Hematopoietic multipotent progenitor cell treated with erythropoietin and hydrocortisone succinate and interleukin-3 and kit ligand, for 17 days (in vitro differentiated cells): ENCODE measurements around the gene RRP8.

Experiments used
- DNase-seq: peaks from one replicate; pipeline ENCODE4 v3.0.0-alpha.2; 2015; ENCODE audit warnings: low spot score

RRP8 gene

DNA sequence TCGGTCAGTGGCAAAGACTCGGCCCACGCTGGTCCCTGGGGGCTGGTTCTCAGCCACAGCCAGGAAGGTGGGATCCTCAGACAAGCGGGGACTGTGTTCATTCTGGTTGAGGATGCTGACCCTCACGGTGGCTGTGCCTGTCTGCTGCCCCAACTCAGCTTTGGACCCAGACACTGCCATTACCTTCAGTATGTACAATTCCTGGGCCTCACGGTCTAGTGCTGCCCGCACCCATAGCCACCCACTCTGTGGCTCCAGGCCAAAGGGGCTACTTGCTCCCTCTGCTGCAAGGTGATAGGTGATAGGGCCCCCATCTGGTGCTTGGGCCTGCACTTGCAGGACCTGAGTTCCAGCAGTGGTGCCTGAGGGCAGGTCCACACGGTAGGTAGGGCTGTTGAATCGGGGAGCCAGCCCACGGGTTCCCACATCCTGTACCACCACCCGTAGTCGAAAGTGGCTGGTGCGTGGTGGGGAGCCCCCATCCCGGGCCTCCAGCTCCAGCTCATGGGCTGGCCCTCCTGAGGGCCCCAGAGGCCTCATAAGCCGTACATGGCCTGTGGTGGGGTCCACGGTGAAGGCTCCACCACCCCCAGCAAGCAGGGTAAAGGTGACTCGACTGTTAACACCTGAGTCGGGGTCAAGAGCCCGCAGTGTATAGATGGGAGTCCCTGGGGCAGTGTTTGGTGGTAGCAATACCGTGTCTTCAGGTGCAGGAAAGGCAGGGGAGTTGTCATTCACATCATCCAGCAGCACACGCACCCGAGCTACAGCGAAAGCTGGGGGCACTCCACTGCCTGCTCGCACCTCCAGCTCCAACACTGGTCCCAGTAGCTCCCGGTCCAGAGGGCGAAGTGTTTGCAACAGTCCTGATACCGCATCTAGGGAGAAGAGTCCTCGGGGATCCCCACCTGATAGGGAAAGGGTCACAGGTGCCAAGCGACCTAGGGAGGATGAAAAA lies 29.0 kb upstream of the RRP8 start:
- no peak for DNase-seq

DNA sequence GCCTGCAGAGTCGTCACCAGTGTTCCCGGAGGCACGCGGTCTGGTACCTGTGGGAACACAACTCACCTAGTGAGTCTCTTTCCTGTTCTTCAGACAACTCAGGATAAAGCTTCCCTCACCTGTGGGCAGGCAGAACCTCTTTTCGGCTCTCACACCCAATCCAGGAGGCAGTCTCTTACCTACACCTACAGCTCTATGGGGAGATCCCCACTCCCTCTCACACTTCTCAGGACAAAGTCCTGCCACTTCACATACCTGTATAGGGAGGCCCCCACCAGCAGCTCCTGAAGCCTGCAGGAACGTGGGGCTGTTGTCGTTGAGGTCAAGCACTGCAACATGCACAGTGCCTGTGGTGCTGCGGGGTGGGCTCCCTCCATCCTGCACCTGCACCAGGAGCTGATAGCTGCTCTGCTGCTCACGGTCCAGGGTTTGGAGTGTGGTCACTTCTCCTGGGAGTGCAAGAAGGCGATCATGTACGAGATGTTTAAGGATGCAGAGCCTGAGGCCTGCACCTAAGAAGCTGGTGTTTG lies 28.0 kb upstream of the RRP8 start:
- DNase-seq = no peak

DNA sequence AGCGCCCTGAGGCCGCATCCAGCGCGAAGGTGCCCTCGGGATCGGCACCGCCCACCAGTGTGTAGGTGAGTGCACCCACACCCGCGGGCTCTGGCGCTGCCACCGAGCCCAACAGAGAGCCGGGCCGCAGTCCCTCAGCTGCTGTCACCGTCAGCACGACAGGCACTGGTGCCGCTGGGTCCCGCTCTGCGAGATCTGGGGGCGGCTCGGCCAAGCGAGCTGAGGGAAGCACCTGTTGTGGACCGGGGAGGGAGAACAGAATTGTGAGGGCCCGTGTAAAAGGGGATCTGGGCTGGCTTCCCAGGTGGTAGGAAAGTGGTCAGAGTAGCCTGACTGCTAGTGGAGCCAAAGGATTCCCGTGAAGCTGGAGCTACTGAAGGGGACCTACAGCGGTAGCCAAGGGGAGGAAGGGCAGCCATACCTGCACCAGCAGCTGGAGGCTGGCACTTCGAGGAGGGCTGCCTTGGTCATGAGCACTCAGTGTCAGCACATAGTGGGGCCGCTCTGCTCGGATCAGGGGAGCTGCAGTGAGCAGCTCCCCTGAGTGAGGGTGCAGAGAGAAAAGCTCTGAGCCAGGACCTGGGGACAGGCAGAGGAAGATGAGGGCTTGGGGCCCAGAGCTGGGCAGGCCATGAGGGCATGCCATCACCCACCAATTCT lies 27.3 kb upstream of the RRP8 start:
- DNase-seq = no peak

DNA sequence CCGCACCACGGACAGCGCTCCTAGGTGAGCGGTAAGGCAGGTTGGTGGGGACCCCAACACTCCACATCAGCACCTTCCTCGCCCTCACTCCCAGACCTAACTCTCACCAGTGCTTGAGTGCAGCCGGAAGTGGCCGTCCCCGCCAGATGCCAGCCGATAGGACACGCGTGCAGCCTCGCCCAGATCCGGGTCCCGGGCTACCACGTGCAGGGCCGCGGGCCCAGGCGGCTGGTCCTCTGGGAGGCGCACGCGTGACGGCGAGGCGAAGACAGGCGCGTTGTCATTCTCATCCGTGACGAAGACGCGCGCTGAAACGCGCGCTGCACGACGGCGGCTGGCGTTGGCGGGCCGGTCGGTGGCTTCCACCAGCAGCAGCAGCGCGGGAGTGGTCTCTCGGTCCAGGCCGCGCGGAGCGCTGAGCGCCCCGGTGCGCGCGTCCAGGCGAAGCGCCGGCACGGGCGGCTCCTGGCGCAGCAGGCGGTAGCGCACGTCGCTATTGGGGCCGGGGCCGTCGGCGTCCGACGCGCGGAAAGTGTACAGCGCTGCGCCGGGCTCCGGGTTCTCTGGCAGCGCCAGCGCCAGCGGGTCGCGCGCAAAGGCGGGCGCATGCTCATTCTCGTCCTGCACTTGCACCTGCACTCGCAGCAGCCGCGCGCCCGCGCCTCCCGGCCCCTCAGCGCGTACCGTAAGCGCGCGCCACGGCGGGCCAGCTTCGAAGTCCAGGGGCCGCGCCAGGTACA lies 26.6 kb upstream of the RRP8 start:
- DNase-seq = no peak

DNA sequence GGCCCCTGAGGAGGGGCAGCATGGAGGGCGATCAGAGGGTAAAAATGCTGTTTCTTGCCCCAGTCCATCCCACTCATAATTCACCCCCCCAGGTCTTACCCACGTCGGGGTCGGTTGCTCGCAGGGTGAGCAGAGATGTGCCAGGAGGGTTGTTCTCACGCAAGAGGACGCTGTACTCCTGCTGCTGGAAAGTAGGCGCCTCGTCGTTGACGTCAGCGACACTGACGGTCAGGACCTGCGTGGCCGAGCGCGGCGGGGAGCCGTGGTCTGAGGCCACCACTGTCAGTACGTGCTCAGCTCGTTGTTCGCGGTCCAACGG lies 26.1 kb upstream of the RRP8 start:
- DNase-seq = no peak

DNA sequence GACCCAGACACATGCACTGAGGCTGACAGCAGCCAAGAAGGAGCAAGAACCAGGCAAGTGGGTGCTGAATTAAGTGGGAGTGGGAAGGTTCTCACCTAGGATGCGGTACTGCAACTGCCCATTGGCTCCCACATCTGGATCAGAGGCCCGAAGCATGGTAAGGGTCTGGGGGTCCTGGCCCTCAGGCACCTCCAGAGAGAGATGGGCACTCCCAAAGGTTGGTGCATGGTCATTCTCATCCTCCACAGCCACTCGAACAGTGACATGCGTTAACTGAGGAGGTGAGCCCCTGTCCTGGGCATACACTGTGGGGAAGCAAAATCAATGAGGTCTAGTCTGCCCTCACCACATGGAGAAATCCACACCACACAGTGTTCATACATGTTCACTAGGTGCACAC lies 25.1 kb upstream of the RRP8 start:
- no peak for DNase-seq

DNA sequence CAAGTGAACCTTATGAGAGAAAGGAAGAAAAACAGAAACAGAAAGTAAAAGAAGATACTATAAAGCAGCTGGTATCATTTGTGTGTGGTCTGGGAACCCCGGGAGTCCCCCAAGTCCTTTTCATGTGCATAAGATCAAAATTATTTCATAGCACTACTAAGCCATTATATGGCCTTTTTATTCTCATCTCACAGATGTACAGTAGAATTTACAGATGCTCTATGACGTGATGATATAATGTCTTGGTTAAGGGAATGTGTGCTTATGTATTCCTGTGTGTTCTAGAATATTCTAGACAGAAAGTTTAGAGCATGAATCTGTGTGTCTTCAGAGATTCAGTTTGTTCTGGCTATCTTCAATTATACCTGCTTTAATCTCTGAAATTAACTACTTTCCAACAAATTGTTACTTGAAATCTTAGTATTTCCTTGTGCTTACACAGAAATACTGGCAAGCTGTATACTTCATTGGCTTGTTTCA lies 24.4 kb upstream of the RRP8 start:
- DNase-seq = no peak

DNA sequence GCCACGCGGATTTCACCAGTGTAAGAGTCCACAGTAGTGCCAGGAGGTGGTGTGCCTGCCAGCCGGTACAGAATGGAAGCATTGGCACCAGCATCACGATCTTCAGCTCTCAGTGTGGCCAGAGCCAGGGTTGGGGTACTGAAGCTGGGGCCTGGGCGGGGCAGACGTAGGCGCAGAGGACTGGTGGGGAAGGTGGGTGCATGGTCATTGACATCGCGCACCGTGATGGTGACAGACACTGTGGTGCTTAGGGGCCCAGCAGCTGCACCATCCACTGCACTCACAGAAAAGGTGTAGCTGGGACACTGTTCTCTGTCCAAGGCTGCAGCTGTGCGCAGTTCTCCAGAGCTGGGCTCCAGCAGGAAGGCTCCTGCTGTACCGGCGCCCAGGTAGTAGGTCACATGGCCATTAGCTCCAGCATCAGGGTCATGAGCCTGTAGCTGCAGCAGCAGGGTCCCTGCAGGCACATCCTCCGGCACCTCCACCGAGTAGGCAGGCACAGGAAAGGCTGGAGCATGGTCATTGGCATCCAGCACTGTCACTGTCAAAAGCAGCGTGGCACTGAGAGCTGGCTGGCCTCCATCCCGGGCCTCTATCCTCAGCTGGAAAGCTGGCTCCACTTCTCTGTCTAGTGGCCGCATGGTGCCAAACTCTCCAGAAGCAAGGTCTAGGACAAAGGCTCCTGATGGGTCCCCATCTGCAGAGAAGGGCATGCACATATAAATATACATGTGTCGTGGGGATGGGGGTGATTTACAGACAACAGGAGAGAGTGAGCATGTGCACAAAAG lies 23.8 kb upstream of the RRP8 start:
- no peak for DNase-seq

DNA sequence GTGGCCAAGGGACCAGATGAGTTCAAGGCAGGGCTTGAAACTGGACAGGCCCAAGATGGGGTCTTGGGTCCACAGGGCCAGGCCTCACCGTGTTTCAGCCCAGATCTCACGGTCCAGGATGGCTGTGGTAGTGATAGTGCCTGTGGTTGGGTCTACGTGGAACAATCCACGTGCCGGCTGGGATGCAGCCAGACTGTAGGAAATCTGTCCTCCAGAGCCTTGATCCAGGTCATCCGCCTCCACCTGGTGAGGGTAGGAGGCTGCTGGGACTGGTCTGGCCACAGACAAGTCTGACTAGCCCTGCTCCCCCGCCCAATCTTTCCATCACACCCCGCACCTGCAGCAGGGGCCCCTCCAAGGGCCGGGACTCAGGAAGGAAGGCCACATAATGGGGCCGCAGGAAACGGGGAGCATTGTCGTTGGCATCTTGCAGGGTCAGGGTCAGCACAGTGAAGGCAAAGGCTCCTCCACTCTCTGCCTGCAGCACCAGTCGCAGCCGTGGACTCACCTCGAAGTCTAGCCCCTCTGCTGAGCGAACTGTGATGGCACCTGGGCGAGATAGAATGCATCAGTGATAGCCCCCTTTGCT lies 22.5 kb upstream of the RRP8 start:
- no peak for DNase-seq

DNA sequence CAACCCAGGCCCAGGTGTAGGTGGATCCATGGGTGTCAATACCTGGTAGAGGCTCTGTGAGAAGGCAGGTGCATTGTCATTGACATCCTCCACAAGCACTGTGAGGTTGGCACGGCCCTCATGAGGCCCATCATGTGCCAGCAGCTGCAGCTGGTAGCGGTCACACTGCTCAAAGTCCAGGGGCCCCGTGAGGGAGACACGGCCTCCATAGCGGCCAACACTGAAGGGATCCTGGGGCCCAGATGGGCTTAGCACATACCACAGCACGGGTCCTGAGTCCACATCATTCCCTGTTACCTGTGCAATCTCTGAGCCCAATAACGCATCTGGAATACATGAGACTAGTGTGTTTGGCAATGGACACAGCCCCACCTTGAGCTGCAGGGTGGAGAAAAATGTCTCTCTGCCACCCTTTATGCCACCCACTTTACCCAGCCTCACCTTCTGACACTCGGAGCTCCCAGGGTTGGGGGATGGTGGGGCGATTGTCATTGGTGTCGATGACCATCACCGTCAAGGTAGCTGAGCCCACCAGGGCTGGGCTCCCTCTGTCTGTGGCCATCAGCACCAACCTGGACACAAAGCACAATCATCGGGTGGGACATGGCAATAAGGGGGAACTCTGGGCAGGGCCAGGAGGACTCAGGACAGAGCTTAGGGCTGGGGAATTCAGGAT lies 21.9 kb upstream of the RRP8 start:
- DNase-seq = no peak

DNA sequence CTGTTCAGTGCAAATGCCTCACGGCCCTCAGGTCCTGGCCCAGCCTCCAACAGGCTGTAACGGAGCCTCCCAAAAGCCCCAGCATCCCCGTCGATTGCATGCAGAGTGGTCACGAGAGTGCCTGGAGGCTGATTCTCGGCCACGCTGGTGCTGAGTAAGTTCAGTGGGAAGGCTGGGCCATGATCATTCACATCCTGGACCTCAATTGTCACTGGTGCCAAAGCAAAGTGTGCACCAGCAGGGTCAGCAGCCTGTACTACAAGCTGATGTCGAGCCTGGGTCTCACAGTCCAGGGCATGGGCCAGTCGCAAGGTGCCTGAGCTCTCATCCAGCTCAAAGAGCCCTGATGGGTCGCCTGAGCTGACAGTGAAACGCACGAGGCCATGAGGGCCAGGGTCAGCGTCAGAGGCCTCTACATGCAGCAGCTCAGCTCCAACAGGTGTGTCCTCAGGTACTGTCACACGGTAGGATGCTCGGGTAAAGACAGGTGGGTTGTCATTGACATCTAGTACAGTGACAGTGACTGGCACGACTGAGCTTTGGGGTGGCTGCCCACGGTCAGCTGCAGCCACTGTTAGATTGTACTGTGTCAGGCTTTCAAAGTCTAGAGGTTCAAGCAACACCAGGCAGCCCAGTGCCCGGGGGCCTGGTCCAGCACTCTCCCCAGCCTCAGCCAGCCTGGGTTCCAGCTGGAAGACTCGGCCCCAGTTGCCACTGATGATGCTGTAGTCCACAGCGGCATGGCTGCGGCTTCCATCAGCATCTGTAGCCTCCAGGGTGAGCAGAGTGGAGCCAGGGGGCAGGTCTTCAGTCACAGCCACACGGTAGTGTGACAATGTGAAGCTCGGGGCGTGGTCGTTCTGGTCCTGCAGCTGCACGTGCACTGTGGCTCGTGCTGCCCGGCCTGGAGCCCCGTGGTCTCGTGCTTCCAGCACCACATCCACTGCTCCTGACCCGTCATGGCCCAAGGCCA lies 20.3 kb upstream of the RRP8 start:
- no peak for DNase-seq

DNA sequence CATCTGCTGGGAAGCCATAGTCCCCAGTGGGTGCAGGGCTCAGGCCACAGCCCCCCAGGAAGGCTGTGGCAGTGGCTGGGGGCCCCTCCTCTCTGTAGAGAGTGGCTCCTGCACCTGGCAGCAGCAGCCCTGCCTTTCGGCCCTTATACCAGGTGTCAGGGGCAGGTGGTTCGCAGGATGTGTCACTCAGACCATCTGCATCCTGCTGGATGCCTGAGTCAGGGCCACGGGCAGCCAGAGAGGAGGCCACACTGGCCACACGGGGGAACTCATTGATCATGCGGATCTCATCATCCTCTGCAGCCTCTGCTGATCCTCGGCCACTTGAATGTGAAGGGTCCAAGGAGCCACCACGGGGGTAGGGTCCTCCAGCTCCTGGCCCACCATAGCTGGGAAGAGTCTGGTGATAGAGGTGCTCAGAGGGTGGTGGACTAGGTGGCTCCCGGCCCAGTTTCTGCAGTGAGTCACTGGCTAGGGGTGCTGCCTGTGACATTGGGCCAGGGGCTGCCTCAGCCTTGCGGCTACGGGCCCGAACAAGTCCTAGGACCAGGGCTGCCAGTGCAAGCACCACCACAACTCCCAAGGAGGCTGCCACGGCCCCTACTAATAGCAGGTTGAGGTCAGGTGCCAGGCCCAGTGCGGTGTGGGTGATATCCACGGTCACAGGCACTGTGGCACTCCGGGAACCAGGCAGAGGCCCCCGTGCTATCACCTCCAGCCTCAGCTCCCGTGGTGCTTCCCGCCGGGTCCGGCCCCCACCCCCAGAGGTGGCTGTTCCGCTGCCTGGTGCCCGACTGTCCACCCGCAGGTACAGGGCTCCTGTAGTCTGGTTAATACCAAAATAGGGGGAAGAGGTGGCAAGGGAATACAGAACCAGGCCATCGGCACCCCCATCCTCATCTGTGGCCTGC lies 19.1 kb upstream of the RRP8 start:
- DNase-seq = no peak

DNA sequence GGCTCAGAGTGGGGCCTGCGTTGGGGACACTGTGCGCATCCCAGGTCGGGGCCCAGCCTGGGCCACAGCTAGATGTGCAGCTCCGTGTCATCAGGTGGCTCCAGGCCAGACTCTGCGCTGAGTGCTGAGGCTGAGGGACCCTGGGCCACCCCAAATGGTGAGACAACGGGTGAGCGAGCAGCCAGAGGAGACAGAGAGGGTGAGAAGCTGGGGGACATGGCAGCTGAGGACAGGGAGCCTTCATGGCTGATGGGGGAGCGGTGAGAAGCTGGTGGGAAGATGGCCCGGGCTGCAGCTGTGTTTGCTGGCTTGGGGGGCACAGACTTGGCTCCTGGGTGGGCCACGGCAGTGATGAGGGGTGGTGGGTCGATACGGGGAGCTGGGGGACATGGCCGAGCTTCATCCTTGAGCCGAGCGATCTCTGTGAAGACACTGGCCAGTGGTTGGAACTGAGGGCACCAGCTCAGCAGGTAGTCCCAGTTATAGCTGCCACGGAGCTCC lies 18.3 kb upstream of the RRP8 start:
- no peak for DNase-seq

DNA sequence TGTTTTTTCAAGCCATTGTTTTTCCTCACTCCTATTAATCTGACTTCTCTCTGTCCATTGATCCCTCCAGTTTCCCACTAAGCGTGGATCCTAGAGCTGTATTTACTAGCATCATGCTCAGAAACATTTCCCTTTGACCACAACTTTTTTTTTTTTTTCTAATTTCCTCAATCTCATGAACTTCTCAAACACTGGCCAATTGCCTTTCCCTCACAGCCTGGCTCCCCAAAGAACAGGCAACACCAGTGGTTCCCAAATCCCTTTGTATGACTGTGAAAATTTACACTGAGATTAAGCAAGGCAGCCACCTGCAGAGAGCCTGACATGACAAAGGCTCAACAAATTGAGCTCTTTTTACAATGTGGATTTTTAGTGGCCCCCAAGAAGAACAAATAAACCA lies 17.2 kb upstream of the RRP8 start:
- no peak for DNase-seq

DNA sequence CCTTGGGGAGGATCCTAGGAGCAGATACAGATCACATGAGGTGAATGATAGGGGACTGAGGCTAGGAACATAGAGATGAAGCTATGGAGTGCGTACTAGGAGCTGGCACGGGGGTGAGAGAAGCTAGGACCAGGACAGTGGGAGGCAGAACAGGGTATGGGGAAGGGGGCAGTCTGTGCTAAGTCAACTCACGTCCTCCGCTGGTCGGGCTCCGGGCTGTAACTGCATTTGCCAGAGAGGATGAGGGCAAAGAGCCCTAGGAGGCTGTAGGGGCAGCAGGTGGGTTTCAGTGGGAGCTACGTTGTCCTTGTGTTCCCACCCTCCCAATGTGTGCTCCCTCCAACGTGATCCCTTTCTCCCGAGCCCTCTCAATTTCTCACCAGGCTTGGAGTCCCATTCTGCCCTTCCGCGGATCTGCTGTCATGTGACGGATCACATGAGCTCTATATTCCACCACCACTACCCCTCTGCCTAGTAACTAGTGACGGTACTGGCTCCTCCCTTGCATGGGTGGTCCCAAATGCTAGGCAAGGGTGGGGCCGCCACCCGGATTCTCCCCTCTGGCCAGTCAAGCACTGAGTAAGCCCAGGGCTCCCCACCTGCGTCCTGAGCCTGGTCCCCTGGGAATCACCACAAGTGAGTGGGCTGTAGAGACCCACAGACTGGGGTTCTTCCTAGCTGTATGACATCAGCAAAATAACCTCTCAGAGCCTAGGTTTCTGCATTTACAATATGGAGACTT lies 15.8 kb upstream of the RRP8 start, which contains the start of gene TPP1:
Gene TPP1 (minus strand): TSS at position 419 of the 742 bp plus-strand sequence. CDS start 22 bp downstream, at position 397.
- peak; percentile 98 for DNase-seq

DNA sequence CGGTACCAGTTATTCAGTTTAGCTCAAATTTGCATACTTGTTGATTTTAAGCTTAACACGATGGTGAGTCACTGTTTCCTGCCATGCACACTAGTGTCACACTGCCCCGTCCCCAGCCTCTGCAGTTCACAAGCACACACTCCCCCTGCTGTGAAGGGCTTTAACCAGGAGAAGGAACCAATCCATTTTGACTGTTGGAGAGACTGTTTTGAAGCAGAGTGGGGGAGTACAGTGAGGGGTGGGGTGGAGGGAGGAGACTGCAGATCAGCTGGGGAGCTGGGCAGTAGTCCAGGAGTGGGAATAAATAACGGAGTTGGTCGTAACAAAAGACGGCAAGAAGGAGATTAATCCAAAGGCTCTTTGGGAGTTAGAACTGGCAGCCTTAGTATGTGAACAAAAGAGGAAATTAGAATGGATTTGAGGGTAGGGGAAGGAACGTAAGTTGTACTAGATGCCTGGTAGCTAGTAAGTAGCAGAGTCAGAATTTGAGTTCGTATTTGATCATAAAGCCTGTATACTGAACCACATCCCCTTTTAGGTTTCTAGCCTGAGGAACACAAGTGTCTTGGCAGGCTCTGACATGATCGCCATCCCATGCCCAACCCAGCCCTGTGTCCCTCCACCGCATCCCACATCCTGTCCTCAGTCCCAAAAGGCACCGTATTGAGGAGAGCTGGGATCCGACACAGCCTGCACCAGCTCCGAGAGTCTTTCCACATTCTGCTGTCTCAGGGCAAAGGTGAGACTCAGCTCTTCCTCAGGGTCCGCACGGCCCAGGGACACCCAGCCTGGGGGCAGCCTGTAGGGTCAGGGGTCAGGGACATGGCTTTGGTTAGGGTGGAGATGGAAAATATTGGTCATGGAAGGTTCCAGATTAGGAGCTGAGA lies 14.9 kb upstream of the RRP8 start:
- peak; percentile 89 for DNase-seq
